GM19455 (cell line): ENCODE results near the gene FAM3C.

Experiments used
- ATAC-seq: cut with Tn5 transposase; IDR thresholded peaks from one replicate; pipeline ENCODE4 v1.9.1; 2021; ENCODE audit not compliant: unreplicated experiment

Gene FAM3C

GRCh38 chr7:121410829-121411596, 14.9 kb upstream of the FAM3C start:
- ATAC-seq, result no peak

GRCh38 chr7:121406944-121407343, 10.8 kb upstream of the FAM3C start:
- no peak for ATAC-seq

GRCh38 chr7:121406461-121406860, 10.4 kb upstream of the FAM3C start:
- ATAC-seq, result no peak

- no peak for ATAC-seq
Observed at GRCh38 chr7:121404348-121404747, 8.2 kb upstream of the FAM3C start.

- no peak for ATAC-seq
Observed at GRCh38 chr7:121402701-121403100, 6.6 kb upstream of the FAM3C start.

GRCh38 chr7:121401896-121402295, 5.8 kb upstream of the FAM3C start:
- ATAC-seq, result no peak

- no peak for ATAC-seq
Observed at GRCh38 chr7:121398246-121398645, 2.1 kb upstream of the FAM3C start.

- ATAC-seq, result no peak
Observed at GRCh38 chr7:121397822-121398221, 1.7 kb upstream of the FAM3C start.

- no peak for ATAC-seq
Observed at GRCh38 chr7:121397361-121397760, 1.3 kb upstream of the FAM3C start.

- ATAC-seq, result peak; percentile 46
Observed at GRCh38 chr7:121395494-121395960, 581 bp downstream of the FAM3C start.

- no peak for ATAC-seq
Observed at GRCh38 chr7:121394709-121395140, 1.4 kb downstream of the FAM3C start.

GRCh38 chr7:121393005-121393366, 3.1 kb downstream of the FAM3C start:
- ATAC-seq, result no peak

GRCh38 chr7:121392277-121393004, 3.7 kb downstream of the FAM3C start:
- ATAC-seq, result no peak

GRCh38 chr7:121391686-121392085, 4.4 kb downstream of the FAM3C start:
- no peak for ATAC-seq

GRCh38 chr7:121390617-121391016, 5.5 kb downstream of the FAM3C start:
- no peak for ATAC-seq

GRCh38 chr7:121390109-121390508, 6.0 kb downstream of the FAM3C start:
- ATAC-seq, result no peak

GRCh38 chr7:121388950-121389349, 7.2 kb downstream of the FAM3C start:
- no peak for ATAC-seq

- ATAC-seq, result peak; percentile 79
Observed at GRCh38 chr7:121385800-121386179, 10.3 kb downstream of the FAM3C start.

- no peak for ATAC-seq
Observed at GRCh38 chr7:121385056-121385799, 10.9 kb downstream of the FAM3C start.

- no peak for ATAC-seq
Observed at GRCh38 chr7:121384265-121384664, 11.8 kb downstream of the FAM3C start.

- ATAC-seq, result no peak
Observed at GRCh38 chr7:121383235-121383910, 12.7 kb downstream of the FAM3C start.
